ENCODE data around the gene SERPINB1. TPM values are rescaled to one million over a fixed set of nuclear protein-coding genes. Genes with fewer than 3 reads are reported as not detected.

The SERPINB1 gene
- total RNA-seq, 1 experiment from 2014 or later = 133 TPM

- TF ChIP-seq EZH2phosphoT487 (IDR thresholded peaks at IDR 0.05; ENCODE audit: borderline replicate concordance, low read length) (no peak), CTCF (conservative IDR thresholded peaks at IDR 0.05; ENCODE audit: low read depth, low read length) (no peak), EZH2 (IDR thresholded peaks at IDR 0.05; ENCODE audit: low read length, unreplicated experiment) (no peak)
- no peak overlapping the region for H3K4me2 ChIP-seq (ENCODE audit: low read length)
- H3K9ac ChIP-seq (ENCODE audit: low read length) = no peak overlapping the region
- peaks cover 74% of the 10 kb centered on the region for H3K79me2 ChIP-seq (ENCODE audit: low read length)
- BruUV-seq (replicated peaks) = no TSS peak
- H2AFZ ChIP-seq (ENCODE audit: low read length) = no peak overlapping the region
- H3K9me3 ChIP-seq (ENCODE audit: low read length) = no peaks in the 10 kb centered on the region
- DNase-seq (no peak), ATAC-seq (no peak)
- CTCF ChIA-PET = no interaction called here
- H3K36me3 ChIP-seq (ENCODE audit: low read depth, low read length) = peaks cover 36% of the 10 kb centered on the region; the same call in 1 of the 2 replicates
- H3K4me3 ChIP-seq (ENCODE audit: low read length) = no peak overlapping the region
- H3K27me3 ChIP-seq (ENCODE audit: low read length) = no peaks in the 10 kb centered on the region
- POLR2A ChIA-PET (ENCODE audit: unreplicated experiment) = no interaction called here
- H3K4me1 ChIP-seq (ENCODE audit: insufficient read depth, low read length) = no peaks in the 10 kb centered on the region
- intact Hi-C loops (cut with micrococcal nuclease) = no loop called here
- no peaks in the 10 kb centered on the region for H3K9me2 ChIP-seq (replicated peaks; ENCODE audit: low read length)
- H3F3A ChIP-seq (ENCODE audit: low read length, unreplicated experiment) = no peaks in the 10 kb centered on the region
- peaks cover 18% of the 10 kb centered on the region; the same call in 1 of the 2 replicates for H4K20me1 ChIP-seq (ENCODE audit: low read length)
- H3K27ac ChIP-seq (ENCODE audit: low read length) = no peak overlapping the region
These were observed 59.3 kb downstream of the SERPINB1 start for GRCh38 chr6:2782356-2782708.

Small RNAs within 50 kb of the gene (microRNA-seq; reads per million reads assigned to microRNA genes)
- not detected for gene MIR4645 (ENCODE audit: unreplicated experiment)

Other genes with a start within 250 kb of the SERPINB1 start
- gene MYLK4, start 90.9 kb downstream of the SERPINB1 start, total RNA-seq (2014; rRNA removed) = 0.11 and 0.23 TPM in 2 replicates
- gene WRNIP1, start 76.5 kb downstream of the SERPINB1 start, total RNA-seq (2014; rRNA removed) = 92.2 and 114 TPM in 2 replicates
- 0.26 and 0.92 TPM in 2 replicates for gene SERPINB9, start 61.4 kb upstream of the SERPINB1 start, total RNA-seq (2014; rRNA removed)
- 119 and 140 TPM in 2 replicates for gene SERPINB6, start 129.7 kb upstream of the SERPINB1 start, total RNA-seq (2014; rRNA removed)
- 21.5 and 26.8 TPM in 2 replicates for gene NQO2, start 158.0 kb upstream of the SERPINB1 start, total RNA-seq (2014; rRNA removed)
- 14.5 and 17.7 TPM in 2 replicates for gene RIPK1, start 226.6 kb upstream of the SERPINB1 start, total RNA-seq (2014; rRNA removed)

Data from PC-3 (cell line).